GM18511 (cell line): ENCODE data around the gene MAP4K5.
A peak's percentile ranks its signal among the peaks of the same experiment; 100 is the strongest.
"Not testable (repeated sequence)": the region's sequence is repeated elsewhere in the genome, so short reads cannot be mapped to it uniquely, and the experiment has no call there.

ENCODE experiments used
- ATAC-seq: cut with Tn5 transposase; IDR thresholded peaks from one replicate; pipeline ENCODE4 v1.9.1; 2021; ENCODE audit warnings: mild to moderate bottlenecking, moderate library complexity; ENCODE audit not compliant: unreplicated experiment

Gene MAP4K5

DNA sequence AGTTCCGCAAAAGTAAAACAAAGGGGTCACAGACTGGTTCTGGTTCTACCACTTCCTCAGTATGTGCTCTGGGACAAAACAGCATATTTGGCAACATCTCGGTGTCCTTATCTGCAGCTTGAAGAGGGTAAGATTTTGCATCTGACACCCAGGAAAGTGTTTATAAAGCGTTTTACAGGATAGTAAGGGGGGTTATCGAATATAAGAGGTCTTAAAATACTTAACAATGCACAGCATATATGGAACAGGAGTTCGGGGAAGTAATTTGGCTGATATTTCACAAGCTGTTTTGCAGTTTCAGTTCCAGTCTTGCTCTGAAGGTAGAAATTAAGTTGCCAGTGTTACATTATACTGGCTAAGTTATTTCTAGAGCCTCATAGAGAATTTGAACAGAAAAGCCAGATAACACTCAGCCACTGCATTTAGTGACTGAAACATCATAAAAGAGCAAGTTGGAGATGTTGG, 904 bp upstream of the MAP4K5 start:
- peak; percentile 43 for ATAC-seq

DNA sequence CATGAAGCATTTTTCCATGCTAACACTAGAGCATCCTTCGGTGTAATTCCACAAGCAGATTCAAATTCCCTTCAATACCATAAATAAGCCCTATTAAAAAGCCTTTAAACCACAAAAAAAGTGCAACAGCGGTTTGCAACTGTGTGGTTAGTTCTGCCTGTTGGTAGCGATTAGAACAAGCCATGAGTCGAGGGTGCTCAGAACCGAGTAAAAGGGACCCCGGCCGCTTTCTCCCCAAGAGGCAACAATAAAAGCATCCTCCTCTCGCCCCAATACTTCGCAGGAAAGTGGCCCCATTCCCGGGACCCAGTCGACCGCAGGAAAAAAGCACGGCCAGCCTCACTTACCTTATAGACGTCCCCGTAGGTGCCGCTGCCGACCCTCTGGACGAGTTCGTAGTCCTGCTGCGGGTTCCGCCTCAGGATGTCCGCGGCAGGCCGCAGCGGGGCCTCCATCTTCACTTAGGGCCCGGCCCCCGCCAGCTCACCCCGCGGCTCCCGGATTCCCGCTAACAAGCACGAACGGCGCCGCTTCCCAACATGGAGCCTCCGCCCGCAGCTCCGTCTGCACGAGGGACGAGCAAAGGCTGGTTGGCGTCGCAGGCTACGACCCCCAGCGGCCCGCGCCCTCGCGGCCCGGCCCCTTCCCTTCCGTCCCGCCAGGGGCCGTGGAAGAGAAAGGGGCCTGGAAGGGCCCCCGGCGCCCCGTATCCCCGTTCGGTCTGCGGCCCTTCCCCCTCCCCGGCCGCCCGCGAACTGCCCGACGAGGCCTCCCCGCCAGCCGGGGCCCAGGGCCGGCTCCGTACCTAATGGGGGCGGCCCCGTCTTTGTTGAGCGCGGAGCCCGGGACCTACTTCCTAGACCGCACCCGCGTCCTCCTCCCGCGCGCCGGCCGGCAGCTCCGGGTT, 521 bp downstream of the MAP4K5 start:
- ATAC-seq = peak; percentile 49

DNA sequence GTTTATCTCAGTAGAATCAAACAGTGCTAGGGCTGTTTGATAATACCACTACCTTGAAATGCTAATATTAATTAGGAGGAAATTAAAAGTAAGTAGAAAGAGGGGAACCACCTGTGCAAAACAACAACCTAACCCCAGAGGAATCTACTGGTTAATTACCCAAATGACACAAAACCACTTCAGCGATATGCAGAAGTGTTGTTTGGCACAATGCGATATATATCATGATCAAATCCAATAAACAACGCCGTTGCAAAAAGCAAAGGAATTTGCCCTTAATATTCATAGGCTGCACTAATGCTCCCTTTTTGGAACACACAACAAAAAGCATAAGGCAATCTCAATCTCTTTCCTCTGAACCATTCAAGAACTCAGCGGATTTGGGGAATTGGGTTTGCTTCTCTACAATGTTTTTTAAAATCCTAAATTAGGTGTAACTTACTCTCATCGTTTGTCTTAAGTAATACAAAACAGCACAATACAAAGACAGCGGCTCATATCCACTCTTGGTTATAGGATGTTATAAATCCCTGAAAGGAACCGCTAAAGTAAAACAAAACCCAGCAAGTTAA, 1.5 kb downstream of the MAP4K5 start:
- no peak for ATAC-seq

DNA sequence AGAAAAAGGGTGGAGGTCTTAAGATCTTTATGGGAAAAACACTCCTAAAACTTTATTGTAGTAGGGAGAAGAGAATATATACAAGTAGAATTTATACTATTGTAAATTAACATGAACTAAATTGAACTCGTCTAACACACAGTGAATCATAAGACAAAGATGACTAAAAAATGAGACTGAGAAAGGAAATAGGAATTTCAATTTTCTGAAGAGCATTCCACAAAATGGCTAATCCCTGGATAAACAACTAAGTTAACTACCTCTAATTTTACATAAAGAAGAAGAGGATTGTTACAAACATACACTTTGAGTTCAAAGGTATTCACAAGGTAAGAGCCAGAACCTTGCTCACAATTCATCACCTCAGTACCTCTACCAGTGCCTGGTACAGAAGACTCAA, 2.0 kb downstream of the MAP4K5 start:
- ATAC-seq = no peak

DNA sequence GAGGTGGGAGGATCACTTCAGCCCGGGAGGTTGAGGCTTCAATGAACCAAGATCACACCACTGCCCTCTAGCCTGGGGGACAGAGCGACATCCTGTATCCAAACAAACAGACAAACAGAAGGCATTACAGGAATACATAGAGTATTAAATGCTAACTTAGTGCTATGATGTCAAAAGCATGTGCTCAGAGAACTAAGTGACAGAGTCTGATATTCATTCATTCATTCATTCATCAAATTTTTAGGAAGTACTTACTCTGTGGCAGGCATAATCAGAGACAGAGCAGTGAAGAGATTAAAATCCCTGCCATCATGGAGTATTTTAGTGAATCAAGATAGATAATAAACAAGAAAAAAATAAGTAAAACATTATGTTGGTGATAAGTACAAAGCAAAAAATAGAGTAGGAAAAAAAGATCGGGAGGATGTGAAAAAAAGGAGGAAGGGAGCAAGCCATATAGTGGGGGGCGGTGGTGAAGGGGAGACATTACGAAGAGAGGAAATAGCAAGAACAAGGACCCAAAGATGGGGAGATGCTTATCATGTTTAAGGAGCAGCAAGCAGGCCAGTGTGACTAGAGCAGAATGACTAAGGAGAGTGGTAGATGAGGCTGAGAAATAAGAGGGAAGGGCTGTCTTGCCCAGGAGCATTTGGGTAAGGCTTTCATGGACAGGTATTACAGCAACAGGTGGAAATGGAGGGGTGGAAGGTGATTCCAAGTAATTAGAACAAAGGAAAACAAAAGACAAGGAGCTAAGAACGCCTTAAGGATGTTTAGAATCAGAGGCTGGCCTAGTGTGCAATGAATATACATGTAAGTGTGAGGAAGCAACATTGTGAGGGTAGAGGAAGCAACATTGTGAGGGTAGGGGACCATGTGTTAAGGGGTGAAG, 2.8 kb downstream of the MAP4K5 start:
- ATAC-seq = no peak

DNA sequence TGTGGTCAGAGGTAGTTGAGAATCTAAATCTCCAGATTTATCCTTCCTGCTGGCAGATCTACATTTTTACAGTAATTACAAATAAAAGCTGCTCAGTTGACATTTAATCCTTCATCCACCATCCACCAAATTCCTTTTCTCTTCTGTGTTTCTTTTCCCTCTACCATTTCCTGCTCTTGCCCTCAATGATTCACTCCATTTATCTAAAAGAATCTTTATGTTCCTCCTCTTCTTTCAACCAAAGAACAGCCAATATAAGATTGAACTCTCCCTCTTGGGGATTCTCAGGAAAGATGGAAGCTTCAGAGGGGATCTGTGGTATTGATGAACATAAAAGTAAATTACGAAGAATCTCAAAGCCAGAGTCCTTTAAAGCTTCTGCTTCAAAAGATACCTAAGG, 4.4 kb downstream of the MAP4K5 start:
- ATAC-seq = no peak

DNA sequence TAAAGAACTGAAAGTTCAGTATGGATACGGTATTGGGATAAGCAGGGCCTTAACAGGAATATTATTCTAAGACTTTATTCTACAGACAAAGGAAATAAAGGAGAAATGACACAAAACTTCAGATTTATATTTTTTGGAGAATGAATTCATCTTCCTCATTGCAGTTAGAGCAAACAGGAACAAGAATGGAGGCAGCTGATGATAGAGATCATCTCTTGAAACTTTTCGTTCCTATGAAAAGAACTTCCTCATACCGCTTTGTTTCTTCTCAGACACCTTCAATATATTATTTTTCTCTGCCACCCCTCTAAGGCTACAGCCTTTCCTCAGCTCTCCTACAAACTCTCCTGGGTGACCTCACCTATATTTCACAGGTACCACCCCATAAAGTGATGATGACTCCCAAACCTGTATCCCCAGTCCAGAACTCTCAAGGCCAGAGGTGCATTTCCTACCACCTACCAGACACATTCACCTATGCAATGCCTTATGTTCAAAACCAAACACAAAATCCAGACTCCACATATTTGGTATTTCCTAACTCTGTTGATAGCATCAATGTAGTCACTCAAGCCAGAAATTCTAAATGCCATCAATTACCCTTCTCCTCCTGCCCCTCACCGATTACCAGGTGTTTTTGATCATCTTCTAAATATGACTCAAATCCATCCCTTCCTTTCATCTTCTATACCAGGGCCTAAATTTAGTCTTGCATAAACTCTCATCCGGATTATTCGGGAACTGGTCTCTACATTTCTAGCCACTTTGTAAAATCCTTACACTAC, 7.4 kb downstream of the MAP4K5 start:
- no peak for ATAC-seq

DNA sequence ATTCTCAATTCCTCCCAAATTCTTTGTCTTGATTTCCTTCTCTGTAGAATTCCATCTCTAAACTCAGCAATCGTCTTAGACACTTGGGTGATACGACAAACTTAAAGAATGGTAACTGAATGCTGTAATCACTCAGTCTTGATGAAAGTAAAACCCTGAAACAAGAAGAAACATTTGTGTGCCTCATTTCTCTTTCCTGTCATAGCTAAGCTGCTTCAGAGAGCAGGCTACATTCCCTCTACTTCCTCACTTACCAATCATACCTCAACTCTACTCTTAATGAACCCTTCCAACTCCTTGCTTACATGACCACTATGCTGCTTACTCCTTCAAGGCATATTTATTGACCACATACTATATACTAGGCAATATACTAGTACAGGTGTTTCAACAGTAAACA, 8.3 kb downstream of the MAP4K5 start:
- peak; percentile 35 for ATAC-seq

DNA sequence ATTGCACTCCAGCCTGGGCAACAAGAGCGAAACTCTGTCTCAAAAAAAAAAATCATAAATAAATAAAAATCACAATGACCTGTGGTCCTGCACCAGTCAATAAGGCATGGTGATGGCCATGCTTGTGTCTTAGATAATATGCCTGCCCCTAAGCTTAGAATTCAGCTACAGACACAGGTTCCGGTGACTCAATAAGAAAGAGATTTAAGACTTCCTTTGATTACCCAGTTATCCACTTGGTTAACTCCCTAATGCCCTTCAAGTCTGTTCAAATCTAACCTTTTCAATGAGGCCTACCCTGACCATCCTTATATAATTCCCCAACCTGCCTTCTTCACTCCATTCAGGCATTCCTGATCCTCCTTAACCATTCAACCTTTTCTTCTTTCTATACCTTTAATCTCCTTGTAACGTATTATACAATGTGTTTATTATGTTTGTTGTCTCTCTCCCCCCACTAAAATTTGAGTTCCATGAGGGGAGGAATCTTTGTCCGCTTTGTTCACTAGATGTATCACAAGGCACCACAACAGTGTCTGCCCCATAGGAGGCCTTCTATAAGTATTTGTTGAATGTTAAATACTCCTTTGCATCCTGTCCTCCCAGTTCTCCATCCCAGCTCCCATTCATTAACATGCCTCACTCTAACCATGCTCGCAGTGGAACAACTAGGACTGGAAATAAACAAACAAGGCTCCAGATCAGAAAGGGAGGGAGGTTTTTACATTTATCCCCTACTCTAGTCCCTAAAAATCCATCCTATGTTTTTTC, 8.9 kb downstream of the MAP4K5 start:
- no peak for ATAC-seq

DNA sequence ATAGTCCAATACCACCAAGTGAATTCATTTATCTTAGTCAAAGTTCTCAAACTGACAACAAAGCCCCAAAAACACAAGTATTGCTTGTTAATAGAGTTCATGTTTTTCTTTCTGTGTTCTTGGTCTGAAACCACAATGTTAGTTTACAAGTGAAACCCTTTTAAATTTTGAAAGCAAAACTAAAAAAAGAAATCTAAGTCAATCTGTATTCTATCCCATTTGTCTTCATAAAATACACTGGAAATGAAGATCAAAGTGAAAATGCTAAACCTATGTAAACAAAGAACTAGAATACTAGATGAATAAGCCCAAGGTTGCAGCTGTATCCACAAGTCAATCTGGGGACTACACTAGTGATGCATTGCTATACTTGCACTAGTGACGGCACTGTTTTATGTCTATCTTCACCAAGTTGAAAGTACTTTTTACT, 10.4 kb downstream of the MAP4K5 start:
- peak; percentile 53 for ATAC-seq

DNA sequence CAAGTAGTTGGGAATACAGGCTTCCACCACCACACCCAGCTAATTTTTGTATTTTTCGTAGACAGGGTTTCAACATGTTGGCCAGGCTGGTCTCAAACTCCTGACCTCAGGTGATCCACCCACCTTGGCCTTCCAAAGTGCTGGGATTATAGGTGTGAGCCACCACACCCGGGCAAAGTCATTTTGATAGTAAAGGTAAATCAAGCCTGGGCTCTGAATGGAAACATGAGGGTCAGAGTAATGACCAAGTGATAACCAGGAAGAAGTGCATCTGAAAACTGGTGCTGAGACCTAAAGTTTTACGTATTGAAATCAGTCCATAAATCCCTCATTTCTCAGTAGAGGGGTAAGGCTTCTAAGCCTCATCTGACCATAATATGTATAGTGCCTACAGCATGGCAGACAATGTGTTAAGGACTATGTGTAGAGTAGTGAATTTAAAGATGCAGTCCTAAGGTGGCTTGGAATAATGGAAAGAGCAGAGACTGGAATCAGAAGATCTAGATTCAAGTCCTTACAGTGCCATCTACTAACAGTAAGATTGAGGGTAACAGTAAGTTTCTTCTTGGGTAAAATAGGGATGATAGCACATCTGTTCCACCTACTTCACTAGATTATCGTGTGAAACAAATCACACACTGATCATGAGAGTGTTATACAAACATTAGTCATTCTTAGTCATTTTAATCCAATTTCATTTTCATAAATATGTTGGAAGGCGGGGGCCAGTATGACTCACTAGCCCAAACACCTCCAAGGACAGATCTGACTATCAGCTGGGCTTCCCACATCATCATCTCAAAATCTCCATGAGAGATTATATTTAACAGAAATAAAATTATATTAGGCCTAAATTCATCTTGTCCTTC, 11.2 kb downstream of the MAP4K5 start:
- ATAC-seq = peak; percentile 84

DNA sequence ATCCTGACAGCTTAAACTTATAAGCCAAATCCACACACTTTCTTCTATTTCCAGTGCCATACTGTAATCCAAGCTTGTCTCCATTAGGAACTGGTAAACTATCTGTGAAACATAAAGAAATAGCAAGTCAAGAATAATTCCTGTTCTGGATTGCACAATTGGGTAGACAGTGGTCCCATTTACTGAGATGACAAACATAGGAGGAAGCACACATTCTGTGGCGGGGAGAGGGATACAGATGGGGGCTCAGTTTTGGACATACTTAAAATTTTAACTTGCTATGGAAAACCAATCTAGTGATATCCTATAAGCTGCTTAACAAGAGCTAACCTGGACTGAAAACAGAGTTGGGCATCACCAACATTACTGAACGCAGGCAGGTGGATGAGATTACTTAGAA, 16.3 kb downstream of the MAP4K5 start:
- ATAC-seq = no peak

DNA sequence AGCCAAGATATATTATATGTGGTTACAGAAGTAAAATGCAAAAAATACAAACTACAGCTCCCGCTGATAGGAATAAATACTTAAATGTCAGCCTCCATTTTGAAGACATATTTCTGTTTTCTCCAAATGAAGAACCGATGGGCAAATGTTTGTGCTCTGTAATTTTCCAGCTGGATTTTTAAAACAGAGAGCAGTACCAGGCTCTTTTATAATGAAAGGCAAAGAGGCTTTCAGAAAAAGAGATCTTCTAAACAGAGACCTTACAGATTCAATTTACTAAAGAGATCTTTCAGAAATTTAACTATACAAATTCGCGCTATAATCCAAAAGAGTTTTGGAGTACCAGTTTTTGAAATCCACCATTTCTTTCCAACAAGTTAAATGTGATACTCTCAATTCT, 19.9 kb downstream of the MAP4K5 start:
- ATAC-seq = no peak

DNA sequence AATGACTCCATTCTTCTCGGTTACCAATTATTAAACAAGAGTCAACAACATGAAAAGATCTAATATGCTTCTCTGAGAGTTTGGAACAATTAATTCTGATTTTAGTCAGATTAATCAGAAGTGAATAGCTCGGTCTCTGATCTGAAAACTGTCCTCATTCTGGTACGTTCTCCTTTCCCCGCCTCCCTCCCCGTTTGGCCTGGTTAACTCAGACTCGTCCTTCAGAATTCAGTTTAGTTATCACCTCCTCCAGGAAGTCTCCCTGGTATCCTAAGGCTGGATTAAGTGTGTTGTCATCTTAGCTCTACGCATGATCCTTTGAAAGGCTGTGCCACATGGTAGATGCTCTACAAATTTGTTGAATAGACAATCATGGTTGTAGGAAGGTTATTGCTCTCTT, 22.2 kb downstream of the MAP4K5 start:
- no peak for ATAC-seq

DNA sequence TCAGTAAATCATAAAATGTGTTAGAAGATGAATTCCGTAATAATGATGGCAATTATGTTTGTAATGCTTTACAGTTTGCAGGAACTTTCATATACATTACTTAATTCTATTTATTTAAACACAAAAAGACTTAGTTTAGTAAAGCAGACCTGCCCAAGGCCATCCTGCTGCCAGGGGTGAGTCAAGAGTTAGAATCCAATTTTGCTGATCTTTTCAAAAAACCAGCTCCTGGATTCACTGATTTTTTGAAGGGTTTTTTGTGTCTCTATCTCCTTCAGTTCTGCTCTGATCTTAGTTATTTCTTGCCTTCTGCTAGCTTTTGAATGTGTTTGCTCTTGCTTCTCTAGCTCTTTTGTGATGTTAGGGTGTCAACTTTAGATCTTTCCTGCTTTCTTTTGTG, 25.3 kb downstream of the MAP4K5 start:
- ATAC-seq = not testable (repeated sequence)

DNA sequence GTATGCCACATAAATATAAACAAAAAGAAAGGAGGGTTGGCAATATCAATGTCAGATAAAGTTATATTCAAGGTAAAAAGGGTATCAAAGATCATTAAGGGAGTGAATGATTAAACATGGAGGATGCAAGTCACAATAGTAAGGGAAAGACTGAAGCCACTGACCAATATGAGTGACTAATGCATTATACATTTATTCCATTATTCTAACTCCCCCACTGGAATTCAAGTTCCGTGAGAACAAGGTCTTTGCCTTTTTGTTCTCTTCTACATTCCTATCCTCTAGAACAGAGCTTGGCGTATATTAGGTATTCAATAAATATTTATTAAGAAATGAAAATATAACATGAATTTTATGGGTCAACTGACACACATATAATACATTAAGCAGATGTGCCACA, 30.7 kb downstream of the MAP4K5 start:
- ATAC-seq = no peak

DNA sequence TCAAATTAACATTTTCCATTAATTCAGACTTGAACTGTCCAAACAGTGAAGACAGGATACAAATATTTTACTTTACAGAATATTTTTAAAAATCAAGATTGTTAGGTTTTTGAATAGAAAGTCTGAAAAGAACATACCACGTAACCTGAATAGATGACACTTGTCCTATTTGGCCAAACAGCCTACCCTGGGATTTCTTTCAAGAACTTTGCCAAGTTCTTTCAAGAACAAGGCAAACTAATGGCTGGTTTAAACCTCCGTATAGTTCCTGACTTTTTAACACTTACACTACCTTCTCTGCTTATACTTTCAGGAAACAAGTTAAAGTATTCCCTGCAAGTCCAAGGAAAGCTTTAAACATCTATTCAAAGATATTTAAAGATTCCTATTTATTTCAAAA, 35.0 kb downstream of the MAP4K5 start:
- ATAC-seq = no peak

DNA sequence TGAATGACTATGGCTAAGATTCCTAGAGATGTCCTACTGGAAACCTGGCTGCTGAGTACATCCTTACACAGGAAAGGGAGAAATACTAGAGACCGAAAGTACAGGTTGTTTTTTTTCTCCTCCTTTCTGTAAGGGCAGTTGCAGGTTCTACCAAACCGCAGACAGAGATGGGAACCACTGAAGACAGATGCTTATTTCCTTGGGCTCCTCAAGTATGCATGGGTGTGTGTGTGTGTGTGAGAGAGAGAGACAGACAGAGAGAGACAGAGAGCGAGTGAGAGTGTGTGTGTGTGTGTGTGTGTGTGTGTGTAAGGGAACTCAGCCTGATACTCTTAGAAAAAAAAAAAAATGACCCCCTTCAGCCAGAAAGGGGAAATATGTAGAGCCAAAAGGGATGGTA, 42.5 kb downstream of the MAP4K5 start:
- ATAC-seq = no peak

DNA sequence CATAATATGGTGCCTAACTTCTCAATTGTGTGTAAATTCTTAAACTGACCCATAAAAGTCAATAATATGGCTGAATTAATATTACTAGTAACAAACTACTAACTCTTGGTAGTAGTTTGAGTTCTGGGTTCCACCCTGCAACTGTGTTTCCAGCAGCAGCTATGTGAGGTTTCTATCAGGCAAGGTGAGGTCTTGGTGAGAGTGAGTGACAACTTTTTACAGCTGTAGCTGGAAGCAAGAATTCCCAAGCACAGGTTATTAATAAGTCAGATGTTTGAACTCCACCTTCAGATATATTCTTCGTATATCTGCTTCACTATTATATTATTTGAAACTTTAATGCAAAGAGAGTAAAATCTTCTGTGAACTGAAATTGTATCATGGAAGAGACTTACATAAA, 43.8 kb downstream of the MAP4K5 start:
- ATAC-seq = no peak
